Measurements from ENCODE around the gene NPC1.

The NPC1 gene

GRCh38 chr18:23573626-23574431 is 12.5 kb downstream of the NPC1 start:
- TF ChIP-seq POLR2AphosphoS5 (IDR thresholded peaks at IDR 0.05; ENCODE audit: low read depth, low read length), result no peak
- no peak for TF ChIP-seq SIN3A (IDR thresholded peaks at IDR 0.05; ENCODE audit: borderline replicate concordance, insufficient read depth, low read length)
- no peak for TF ChIP-seq REST (IDR thresholded peaks at IDR 0.05; ENCODE audit: insufficient read depth in 1 of 2, low read depth in 2 of 2, low read length in 2 of 2)
- TF ChIP-seq FOXP2 (optimal IDR thresholded peaks at IDR 0.05; ENCODE audit: borderline replicate concordance, extremely low read depth, extremely low read length, insufficient read depth), result no peak
- no peak for TF ChIP-seq TAF1 (IDR thresholded peaks at IDR 0.05; ENCODE audit: borderline replicate concordance, insufficient read depth, low read length)

DNA sequence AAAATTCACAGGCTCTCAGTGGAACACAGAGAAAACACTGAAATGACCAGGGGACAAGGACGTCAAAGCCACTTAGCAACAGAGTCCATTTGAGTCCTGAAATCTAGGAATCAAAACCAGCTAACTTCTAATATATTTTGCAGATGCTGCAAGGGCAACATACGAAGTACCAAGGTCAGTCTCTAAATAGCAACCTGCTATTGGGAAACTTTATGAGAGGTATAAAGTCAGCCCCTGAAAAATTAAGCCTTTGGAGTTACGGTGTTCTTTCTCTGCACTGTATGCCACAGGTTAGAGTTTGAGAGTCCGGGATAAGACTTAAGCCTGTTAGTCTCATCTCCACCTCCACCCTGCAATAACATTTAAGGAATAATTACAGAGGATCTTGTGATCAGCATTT is 13.3 kb downstream of the NPC1 start:
- TF ChIP-seq FOXP2 (optimal IDR thresholded peaks at IDR 0.05; ENCODE audit: borderline replicate concordance, extremely low read depth, extremely low read length, insufficient read depth), result no peak
- TF ChIP-seq REST (IDR thresholded peaks at IDR 0.05; ENCODE audit: insufficient read depth in 1 of 2, low read depth in 2 of 2, low read length in 2 of 2), result no peak
- no peak for TF ChIP-seq TAF1 (IDR thresholded peaks at IDR 0.05; ENCODE audit: borderline replicate concordance, insufficient read depth, low read length)
- no peak for TF ChIP-seq POLR2AphosphoS5 (IDR thresholded peaks at IDR 0.05; ENCODE audit: low read depth, low read length)

DNA sequence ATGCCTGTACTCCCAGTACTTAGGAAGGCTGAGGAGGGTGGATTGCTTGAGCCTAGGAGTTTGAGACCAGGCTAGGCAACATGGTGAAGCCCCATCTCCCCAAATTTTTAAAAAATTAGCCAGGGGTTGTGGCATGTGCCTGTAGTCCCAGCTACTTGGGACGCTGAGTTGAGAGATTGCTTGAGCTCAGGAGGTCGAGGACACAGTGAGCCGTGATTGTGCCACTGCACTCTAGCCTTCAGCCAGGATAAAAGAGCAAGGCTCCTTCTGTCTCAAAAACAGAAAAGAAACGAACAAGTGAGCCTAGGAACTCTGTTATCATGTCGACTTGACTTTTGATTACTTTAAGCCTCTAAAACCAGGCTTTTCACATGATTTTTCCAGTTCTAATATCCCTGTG is 13.7 kb downstream of the NPC1 start:
- TF ChIP-seq REST (IDR thresholded peaks at IDR 0.05; ENCODE audit: insufficient read depth in 1 of 2, low read depth in 2 of 2, low read length in 2 of 2) (no peak), FOXP2 (optimal IDR thresholded peaks at IDR 0.05; ENCODE audit: borderline replicate concordance, extremely low read depth, extremely low read length, insufficient read depth) (no peak), SIN3A (IDR thresholded peaks at IDR 0.05; ENCODE audit: borderline replicate concordance, insufficient read depth, low read length) (no peak), TAF1 (IDR thresholded peaks at IDR 0.05; ENCODE audit: borderline replicate concordance, insufficient read depth, low read length) (no peak), POLR2AphosphoS5 (IDR thresholded peaks at IDR 0.05; ENCODE audit: low read depth, low read length) (no peak)

DNA sequence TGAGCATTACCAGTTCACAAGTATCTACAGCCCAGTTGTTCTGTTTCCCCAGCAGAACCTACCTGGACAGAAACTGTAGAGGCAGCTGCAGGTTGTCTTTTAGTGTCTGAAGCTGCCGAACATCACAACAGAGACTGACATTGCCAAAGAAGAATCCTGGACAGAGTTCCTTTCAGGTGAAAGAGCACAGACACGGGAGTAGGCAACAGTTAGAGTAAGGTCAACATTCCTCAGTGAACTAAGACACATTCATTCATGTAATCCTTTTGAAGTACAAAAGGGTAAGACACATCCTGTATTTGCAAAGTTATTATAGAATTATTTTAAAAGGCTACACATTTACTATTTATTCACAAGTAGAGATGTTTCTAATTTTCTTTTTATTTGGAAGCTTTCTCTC is 14.3 kb downstream of the NPC1 start:
- TF ChIP-seq REST (IDR thresholded peaks at IDR 0.05; ENCODE audit: insufficient read depth in 1 of 2, low read depth in 2 of 2, low read length in 2 of 2) (no peak), TAF1 (IDR thresholded peaks at IDR 0.05; ENCODE audit: borderline replicate concordance, insufficient read depth, low read length) (no peak), FOXP2 (optimal IDR thresholded peaks at IDR 0.05; ENCODE audit: borderline replicate concordance, extremely low read depth, extremely low read length, insufficient read depth) (no peak), POLR2AphosphoS5 (IDR thresholded peaks at IDR 0.05; ENCODE audit: low read depth, low read length) (no peak), SIN3A (IDR thresholded peaks at IDR 0.05; ENCODE audit: borderline replicate concordance, insufficient read depth, low read length) (no peak)

Measured in PFSK-1 (cell line).